ENCODE measurements around the gene CROCC2. TPM values are rescaled to one million over a fixed set of nuclear protein-coding genes. Genes with fewer than 3 reads are reported as not detected.

CROCC2 gene
- total and polyA plus RNA-seq, 2 of the 13 experiments (the other 11 are each of a cell fraction or from before 2014, with no cell fraction given), result not detected

DNA sequence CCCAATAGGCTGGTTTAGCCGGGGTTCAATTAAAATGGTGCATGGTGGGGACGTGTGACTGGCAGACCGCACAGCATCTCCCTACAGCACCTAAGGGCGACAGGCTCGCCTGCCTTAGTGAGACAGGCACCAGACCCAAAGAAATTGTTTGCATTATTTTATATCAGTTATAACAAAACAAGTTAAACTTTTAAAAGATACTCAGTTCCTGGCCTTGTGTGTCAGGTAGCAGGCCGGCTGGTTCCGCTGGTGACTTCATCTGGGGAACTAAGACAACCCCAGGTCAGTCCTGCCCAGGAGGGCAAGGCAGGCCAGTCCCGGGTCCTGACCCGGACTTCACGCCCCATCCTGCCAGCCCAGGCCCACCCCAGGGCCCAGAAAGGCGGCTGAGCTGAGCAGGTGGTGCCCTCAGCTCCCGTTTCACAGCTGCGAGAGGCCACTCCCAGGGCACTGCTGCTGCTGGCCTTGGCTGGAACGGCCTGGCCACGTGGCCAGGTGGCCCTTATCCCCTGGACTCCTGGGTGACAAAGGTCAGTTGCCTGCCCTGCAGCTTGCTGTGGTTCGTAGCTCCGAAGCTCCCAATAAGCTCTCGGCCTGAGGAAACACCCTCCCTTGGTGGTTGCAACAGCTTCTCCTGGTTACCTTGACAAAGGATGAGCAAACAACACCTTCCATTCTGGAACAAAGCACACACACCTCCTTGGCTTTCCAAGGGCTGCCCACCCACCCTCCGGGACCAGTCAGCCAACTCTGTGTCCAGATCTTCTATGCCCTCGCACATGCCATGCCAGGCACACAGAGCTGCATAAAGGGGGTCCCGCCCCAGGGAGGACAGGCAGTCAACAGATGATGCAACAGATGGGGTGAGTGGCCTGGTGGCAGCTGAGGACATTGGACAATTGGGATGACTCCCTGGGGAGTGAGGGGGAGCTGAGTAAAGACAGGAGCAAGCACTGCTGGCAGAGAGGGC lies 48.8 kb upstream of the CROCC2 start (continued):
- no peak for TF ChIP-seq ARID2 (CRISPR knock-in tag; IDR thresholded peaks at IDR 0.05; ENCODE audit: borderline replicate concordance)
- TF ChIP-seq HOXA7 (CRISPR knock-in tag; IDR thresholded peaks at IDR 0.05), result peak; percentile 96
- TF ChIP-seq, protein P1, sequence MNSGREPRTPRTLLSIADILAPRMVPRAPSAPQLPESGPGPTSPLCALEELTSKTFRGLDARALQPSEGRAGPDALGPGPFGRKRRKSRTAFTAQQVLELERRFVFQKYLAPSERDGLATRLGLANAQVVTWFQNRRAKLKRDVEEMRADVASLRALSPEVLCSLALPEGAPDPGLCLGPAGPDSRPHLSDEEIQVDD (CRISPR knock-in tag; IDR thresholded peaks at IDR 0.05; ENCODE audit: borderline replicate concordance), result peak; percentile 99
- TF ChIP-seq HOXA9 (CRISPR knock-in tag; IDR thresholded peaks at IDR 0.05; ENCODE audit: borderline replicate concordance), result peak; percentile 91
- no peak; the same call in 1 of the 2 replicates for TF ChIP-seq TEAD2 (CRISPR knock-in tag; IDR thresholded peaks at IDR 0.05)
- TF ChIP-seq, protein P2, sequence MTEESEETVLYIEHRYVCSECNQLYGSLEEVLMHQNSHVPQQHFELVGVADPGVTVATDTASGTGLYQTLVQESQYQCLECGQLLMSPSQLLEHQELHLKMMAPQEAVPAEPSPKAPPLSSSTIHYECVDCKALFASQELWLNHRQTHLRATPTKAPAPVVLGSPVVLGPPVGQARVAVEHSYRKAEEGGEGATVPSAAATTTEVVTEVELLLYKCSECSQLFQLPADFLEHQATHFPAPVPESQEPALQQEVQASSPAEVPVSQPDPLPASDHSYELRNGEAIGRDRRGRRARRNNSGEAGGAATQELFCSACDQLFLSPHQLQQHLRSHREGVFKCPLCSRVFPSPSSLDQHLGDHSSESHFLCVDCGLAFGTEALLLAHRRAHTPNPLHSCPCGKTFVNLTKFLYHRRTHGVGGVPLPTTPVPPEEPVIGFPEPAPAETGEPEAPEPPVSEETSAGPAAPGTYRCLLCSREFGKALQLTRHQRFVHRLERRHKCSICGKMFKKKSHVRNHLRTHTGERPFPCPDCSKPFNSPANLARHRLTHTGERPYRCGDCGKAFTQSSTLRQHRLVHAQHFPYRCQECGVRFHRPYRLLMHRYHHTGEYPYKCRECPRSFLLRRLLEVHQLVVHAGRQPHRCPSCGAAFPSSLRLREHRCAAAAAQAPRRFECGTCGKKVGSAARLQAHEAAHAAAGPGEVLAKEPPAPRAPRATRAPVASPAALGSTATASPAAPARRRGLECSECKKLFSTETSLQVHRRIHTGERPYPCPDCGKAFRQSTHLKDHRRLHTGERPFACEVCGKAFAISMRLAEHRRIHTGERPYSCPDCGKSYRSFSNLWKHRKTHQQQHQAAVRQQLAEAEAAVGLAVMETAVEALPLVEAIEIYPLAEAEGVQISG (CRISPR knock-in tag; IDR thresholded peaks at IDR 0.05), result peak; percentile 94
- peak; percentile 89; the same call in 1 of the 2 replicates for TF ChIP-seq ZC3H13 (CRISPR knock-in tag; IDR thresholded peaks at IDR 0.05)
- TF ChIP-seq ZSCAN25 (CRISPR knock-in tag; IDR thresholded peaks at IDR 0.05), result peak; percentile 98
- peak; percentile 86 for TF ChIP-seq HMG20A (CRISPR knock-in tag; IDR thresholded peaks at IDR 0.05; ENCODE audit: borderline replicate concordance)
- TF ChIP-seq JDP2 (CRISPR knock-in tag; IDR thresholded peaks at IDR 0.05; ENCODE audit: borderline replicate concordance), result peak; percentile 89; the same call in 1 of the 2 replicates
- no peak; the same call in none of the 2 replicates for TF ChIP-seq ZZZ3 (CRISPR knock-in tag; IDR thresholded peaks at IDR 0.05; ENCODE audit: borderline replicate concordance)
- TF ChIP-seq GATAD1 (CRISPR knock-in tag; IDR thresholded peaks at IDR 0.05), result peak; percentile 79
- TF ChIP-seq ZNF138 (CRISPR knock-in tag; IDR thresholded peaks at IDR 0.05; ENCODE audit: low read depth), result peak; percentile 92
- peak; percentile 88; the same call in 1 of the 2 replicates for TF ChIP-seq ZNF589 (CRISPR knock-in tag; conservative IDR thresholded peaks at IDR 0.05)
- TF ChIP-seq, protein P3, sequence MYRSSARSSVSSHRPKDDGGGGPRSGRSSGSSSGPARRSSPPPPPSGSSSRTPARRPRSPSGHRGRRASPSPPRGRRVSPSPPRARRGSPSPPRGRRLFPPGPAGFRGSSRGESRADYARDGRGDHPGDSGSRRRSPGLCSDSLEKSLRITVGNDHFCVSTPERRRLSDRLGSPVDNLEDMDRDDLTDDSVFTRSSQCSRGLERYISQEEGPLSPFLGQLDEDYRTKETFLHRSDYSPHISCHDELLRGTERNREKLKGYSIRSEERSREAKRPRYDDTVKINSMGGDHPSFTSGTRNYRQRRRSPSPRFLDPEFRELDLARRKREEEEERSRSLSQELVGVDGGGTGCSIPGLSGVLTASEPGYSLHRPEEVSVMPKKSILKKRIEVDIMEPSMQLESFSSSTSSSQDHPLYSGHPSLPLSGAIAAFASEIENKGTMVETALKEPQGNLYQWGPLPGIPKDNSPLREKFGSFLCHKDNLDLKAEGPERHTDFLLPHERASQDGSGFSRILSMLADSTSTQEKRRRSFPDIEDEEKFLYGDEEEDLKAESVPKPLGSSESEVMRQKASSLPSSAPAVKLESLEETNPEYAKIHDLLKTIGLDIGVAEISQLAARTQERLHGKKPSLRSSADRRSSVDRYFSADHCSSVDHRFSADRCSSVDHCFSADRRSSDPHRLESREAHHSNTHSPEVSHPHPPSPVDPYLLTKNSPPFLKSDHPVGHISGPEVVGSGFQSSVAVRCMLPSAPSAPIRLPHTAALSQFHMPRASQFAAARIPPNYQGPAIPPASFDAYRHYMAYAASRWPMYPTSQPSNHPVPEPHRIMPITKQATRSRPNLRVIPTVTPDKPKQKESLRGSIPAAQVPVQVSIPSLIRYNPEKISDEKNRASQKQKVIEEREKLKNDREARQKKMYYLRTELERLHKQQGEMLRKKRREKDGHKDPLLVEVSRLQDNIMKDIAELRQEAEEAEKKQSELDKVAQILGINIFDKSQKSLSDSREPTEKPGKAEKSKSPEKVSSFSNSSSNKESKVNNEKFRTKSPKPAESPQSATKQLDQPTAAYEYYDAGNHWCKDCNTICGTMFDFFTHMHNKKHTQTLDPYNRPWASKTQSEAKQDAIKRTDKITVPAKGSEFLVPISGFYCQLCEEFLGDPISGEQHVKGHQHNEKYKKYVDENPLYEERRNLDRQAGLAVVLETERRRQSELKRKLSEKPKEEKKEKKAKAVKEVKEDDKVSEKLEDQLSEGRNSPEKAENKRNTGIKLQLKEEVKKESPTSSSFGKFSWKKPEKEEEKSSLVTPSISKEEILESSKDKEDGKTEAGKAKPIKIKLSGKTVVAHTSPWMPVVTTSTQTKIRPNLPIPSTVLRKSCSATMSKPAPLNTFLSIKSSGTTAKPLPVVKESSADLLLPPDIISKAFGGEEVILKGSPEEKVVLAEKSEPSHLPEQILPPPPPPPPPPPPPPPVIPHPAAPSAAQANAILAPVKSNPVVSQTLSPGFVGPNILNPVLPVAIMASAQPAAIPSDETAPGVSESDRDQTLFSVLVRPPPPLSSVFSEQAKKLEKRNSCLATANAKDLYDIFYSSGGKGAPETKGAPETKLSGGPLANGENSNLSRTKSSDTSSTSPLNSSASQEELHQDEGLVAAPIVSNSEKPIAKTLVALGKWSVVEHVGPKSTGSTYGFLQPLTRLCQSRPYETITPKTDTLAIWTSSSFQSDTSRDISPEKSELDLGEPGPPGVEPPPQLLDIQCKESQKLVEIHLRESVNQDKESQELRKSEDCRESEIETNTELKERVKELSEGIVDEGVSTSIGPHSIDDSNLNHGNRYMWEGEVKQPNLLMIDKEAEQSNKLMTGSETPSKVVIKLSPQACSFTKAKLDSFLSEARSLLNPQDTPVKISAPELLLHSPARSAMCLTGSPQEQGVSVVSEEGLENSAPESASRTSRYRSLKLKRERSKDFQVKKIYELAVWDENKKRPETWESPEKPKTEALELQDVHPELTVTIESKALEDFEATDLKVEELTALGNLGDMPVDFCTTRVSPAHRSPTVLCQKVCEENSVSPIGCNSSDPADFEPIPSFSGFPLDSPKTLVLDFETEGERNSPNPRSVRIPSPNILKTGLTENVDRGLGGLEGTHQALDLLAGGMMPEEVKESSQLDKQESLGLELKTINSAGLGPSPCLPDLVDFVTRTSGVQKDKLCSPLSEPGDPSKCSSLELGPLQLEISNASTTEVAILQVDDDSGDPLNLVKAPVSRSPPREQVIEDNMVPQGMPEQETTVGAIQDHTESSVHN (CRISPR knock-in tag; IDR thresholded peaks at IDR 0.05), result no peak
- TF ChIP-seq THYN1 (CRISPR knock-in tag; IDR thresholded peaks at IDR 0.05; ENCODE audit: borderline replicate concordance, low read depth), result no peak
- TF ChIP-seq KDM4B (CRISPR knock-in tag; IDR thresholded peaks at IDR 0.05), result peak; percentile 88; the same call in 1 of the 2 replicates

Data from HepG2 (cell line).